Muscle layer of colon (tissue), 2 donors: ENCODE data around the gene ADIPOR2.

Experiments
- H3K27ac ChIP-seq: one replicate; pipeline ENCODE4 v1.7.0; 2013; ENCODE audit warnings: low read depth, mild to moderate bottlenecking, low read length, moderate library complexity
- H3K27me3 ChIP-seq, 2 donors: one replicate each; pipeline ENCODE4 v1.7.0; 2013; ENCODE audit warnings: low read length in 2 of 2, mild to moderate bottlenecking in 2 of 2; ENCODE audit not compliant: insufficient read depth in 2 of 2, control insufficient read depth in 1 of 2
- H3K36me3 ChIP-seq: one replicate; pipeline ENCODE4 v1.7.0; 2013; ENCODE audit warnings: mild to moderate bottlenecking, low read length; ENCODE audit not compliant: insufficient read depth
- H3K4me1 ChIP-seq: one replicate; pipeline ENCODE4 v1.7.0; 2013; ENCODE audit warnings: mild to moderate bottlenecking, low read length; ENCODE audit not compliant: insufficient read depth
- H3K4me3 ChIP-seq, 2 donors: one replicate each; pipeline ENCODE4 v1.7.0; 2013; ENCODE audit warnings: low read length in 2 of 2, low read depth in 1 of 2, mild to moderate bottlenecking in 1 of 2, moderate library complexity in 1 of 2
- H3K9ac ChIP-seq: one replicate; pipeline ENCODE4 v1.7.0; 2013; ENCODE audit warnings: low read length
- H3K9me3 ChIP-seq: one replicate; pipeline ENCODE4 v1.7.0; 2013; ENCODE audit warnings: mild to moderate bottlenecking, low read length
- donor health status: abdominal sarcoma.
- donor health status: Adenocarcinoma of cecum.

Gene ADIPOR2

DNA sequence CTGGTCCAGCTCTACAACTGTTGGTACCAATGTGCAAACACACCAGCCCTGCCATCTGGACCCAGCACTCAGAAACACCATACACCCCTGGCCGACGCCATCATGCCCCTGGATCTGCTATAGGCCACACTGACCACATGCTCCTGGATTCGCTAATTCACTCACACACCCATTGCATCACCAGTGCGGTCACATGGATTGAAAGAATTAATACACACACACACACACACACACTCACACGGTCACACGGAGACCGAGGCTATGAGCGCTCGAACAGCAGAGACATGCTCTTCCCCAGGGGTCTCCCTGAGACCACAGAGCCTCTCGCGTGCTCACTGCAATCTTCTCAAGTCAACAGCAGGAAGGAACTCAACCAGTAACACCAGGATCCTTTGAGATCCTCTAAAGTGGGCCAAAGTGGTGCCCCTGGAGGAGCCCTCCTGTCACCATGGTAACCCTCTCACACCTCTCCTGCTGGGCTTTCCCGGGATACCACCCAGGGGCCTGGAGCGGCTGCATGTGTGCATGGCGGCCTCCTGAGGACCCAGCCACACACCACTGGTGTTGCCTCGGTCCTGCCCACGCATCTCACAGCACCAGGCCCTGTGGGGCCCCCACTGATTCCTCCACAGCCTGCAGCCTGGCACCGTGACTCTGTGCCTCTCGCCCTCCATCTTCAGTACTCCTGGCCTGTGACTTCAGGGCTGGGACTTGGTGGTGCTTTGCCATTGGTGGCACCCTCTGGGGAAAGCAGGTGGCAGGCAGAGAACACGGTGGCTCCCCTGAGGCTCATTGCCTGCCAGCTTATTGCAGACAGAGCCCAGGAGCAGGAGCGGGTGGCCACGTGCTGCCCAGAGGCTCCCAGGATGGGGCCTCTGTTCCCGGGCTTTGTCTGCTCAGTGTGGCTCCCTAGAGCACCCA lies 144.6 kb downstream of the ADIPOR2 start:
- Histone ChIP-seq H3K36me3 (no peaks in the 10 kb centered on the region), H3K9me3 (no peaks in the 10 kb centered on the region), H3K27ac (no peak overlapping the region), H3K27me3 (peaks cover 0 to 11% of the 10 kb centered on the region in 2 donors), H3K9ac (no peak overlapping the region), H3K4me1 (no peaks in the 10 kb centered on the region), H3K4me3 (no peak overlapping the region)

DNA sequence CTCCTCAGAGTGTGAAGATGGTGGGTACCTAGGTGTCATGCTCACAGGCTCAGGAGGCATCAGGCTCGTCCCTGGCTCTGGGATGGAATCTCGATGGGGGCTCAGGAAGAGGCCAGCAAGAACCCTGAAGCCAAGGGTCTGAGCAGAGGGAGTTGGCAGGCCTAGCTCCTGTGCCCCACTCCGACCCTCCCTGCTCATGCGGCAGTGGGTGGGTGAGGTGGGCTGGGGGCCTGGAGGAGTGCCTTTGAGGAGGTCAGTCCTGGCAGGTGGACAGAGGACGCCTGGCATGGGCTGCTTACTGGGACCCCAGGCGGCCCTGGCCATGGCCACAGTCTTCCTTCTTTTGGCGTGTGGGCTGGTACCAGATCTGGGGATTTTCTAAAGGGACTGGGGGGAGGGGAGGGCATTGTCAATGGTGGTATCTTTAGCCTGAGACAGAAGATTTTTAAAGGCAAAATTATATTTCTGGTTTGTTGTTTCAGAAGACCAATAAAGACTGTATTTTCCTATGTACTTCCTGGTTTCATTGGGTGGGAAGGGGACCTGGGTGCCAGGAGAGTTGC lies 145.5 kb downstream of the ADIPOR2 start:
- no peak overlapping the region for H3K4me3 ChIP-seq

DNA sequence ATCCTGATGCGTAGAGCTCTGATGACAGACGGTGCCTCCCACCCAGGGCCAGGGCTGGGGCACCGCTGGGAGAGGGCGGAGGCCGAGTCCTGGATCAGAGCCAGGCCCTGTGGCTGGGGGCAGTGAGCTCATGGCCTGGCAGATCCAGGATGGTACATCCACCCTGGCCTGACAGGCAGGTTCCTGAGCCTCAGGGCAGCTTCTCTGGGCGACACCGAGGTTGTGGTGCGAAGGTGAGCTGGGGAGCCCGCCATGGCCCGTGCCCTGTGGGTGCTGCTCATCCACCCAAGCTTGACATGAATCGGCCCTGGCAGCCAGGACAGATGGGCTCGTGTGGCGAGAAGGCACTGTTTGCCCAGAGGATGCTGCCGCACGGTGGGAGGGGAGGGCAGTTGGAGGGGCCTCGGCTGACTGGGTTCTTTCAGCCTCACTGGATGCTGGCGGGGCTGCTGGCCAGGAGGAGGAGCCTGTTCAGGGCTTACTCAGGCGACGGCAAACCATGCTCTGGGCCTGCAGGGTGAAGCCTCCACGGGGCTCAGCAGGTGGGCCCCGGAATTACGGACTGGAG lies 146.1 kb downstream of the ADIPOR2 start:
- H3K27me3 ChIP-seq = no peaks in the 10 kb centered on the region
- H3K9ac ChIP-seq = no peak overlapping the region

More for the DNA sequence above, 145.5 kb downstream of the ADIPOR2 start:
- Histone ChIP-seq H3K4me1 (no peaks in the 10 kb centered on the region), H3K9me3 (no peaks in the 10 kb centered on the region), H3K9ac (no peak overlapping the region), H3K36me3 (no peaks in the 10 kb centered on the region), H3K27me3 (peaks cover 0 to 5% of the 10 kb centered on the region in 2 donors), H3K27ac (no peak overlapping the region)

DNA sequence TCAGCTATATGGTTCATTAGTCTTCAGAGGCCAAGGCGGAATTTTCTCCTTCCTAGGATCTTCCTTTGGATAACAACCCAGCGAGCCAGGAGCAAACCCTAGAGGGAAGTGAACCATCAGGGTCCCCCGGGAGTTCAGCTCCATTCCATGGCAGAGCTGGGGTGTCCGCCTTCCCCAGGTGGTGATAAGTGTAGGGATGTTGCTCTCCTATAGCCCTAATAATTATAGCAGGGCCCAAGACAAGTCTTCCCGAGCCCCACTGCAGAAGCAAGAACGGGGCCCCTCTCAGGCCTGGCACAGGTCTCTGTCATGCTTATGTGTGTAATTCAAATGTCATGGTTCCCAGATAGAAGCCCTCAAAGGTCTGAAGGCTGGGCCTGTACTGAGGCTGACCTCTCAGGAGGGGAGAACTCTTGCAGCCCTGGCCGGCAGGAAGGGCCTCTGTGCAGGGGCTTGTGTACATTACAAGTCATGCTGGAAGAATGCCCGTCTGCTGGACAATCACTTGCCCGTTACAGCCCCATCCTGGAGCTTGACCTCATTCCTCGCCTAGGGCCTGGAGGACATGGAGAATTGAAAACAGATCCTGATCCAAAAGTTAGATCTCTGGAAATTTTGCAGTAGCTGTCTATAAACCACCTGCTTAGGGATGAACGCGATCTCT lies 146.8 kb downstream of the ADIPOR2 start:
- Histone ChIP-seq H3K9ac (no peak overlapping the region), H3K36me3 (no peaks in the 10 kb centered on the region), H3K27me3 (no peaks in the 10 kb centered on the region), H3K4me3 (no peak overlapping the region), H3K9me3 (no peaks in the 10 kb centered on the region), H3K27ac (no peak overlapping the region), H3K4me1 (no peaks in the 10 kb centered on the region)

More for the DNA sequence above, 146.1 kb downstream of the ADIPOR2 start:
- no peaks in the 10 kb centered on the region for H3K36me3 ChIP-seq
- H3K4me3 ChIP-seq = no peak overlapping the region
- H3K9me3 ChIP-seq = no peaks in the 10 kb centered on the region
- H3K4me1 ChIP-seq = no peaks in the 10 kb centered on the region
- no peak overlapping the region for H3K27ac ChIP-seq
